HCT116 (cell line): ENCODE measurements around the gene KLHL15. TPM values are rescaled to one million over a fixed set of nuclear protein-coding genes. Genes with fewer than 3 reads are reported as not detected.

Source experiments
- ATAC-seq: fragments of 200-7000 bp; cut with Tn5 transposase; 2 replicates; pipeline ENCODE4 v1.9.1; 2020; ENCODE audit warnings: mild to moderate bottlenecking, moderate library complexity
- BruUV-seq: library from RNA; stranded (reverse); fragments of 400-500 nt; replicated peaks from 2 replicates; lab custom pipeline; 2021; lab: Mats Ljungman, UMichigan
- CTCF ChIA-PET: fragments of 300-600 bp; sonication (Branson Sonifier 250); formaldehyde crosslinking; loops from one replicate; lab custom pipeline; 2021; ENCODE audit warnings: antibody characterized with exemption; lab: Charles Lee
- POLR2A ChIA-PET: fragments of 300-600, 350-600 bp; sonication (Branson Sonifier 250); formaldehyde crosslinking; loops from one replicate; lab custom pipeline; 2021; ENCODE audit warnings: antibody characterized with exemption; lab: Charles Lee
- RAD21 ChIA-PET, 2 experiments: fragments of 300-600 bp; sonication (Branson Sonifier 250); formaldehyde crosslinking; loops; one replicate each; lab custom pipeline; 2023; ENCODE audit warnings: low total read pairs in 2 of 2; ENCODE audit not compliant: uncharacterized antibody in 2 of 2, unreplicated experiment in 2 of 2, low non-redundant PET in 1 of 2; lab: Charles Lee
- DNase-seq: peaks from one replicate; pipeline ENCODE4 v3.0.0-alpha.2; 2010; ENCODE audit warnings: low read depth, low spot score
- H2AFZ ChIP-seq: fragments of 200-600 bp; shearing (Covaris generic), sonication (generic); 2 replicates; pipeline ENCODE4 v1.6.1; 2017; ENCODE audit warnings: low read depth, mixed run types, mixed read lengths, antibody characterized with exemption, low read length; ENCODE audit not compliant: poor library complexity, severe bottlenecking
- H3K27ac ChIP-seq: 2 replicates; pipeline ENCODE4 v1.5.1; 2012; ENCODE audit warnings: low read depth, low read length
- H3K27me3 ChIP-seq: fragments of 200-600 bp; sonication (generic); 2 replicates; pipeline ENCODE4 v1.6.1; 2016; ENCODE audit warnings: mixed run types, low read length, mixed read lengths; ENCODE audit not compliant: insufficient read depth
- H3K36me3 ChIP-seq, 2 experiments: fragments of 200-500 bp in 1 of 2; fragments of 200-600 bp in 1 of 2; sonication (Bioruptor generic) in 1 of 2; sonication (generic) in 1 of 2; 2 replicates each; pipeline versions ENCODE4 v1.5.1 to v1.6.1; 2014 to 2016; ENCODE audit warnings: low read length in 2 of 2, inconsistent platforms in 1 of 2, mixed read lengths in 1 of 2, mixed run types in 1 of 2; ENCODE audit not compliant: insufficient read depth in 2 of 2, control insufficient read depth in 1 of 2
- H3K4me1 ChIP-seq, 2 experiments: fragments of 200-600 bp in 1 of 2; sonication (generic) in 1 of 2; 2 replicates each; pipeline versions ENCODE4 v1.5.1 to v1.6.1; 2012 to 2017; ENCODE audit warnings: low read length in 2 of 2, inconsistent platforms in 1 of 2, mild to moderate bottlenecking in 1 of 2, mixed read lengths in 1 of 2, mixed run types in 1 of 2, moderate library complexity in 1 of 2; ENCODE audit not compliant: insufficient read depth in 2 of 2, control insufficient read depth in 1 of 2
- H3K4me2 ChIP-seq: fragments of 200-600 bp; sonication (generic); 2 replicates; pipeline ENCODE4 v1.6.1; 2017; ENCODE audit warnings: mixed run types, low read length, mixed read lengths
- H3K4me3 ChIP-seq, 2 experiments: fragments of 200-600 bp in 1 of 2; sonication (generic) in 1 of 2; replicated peaks in 1 of 2; 2 replicates each; pipeline ENCODE4 v1.5.1; 2011 to 2016; ENCODE audit warnings: low read length in 2 of 2, control low read depth in 1 of 2, low read depth in 1 of 2, mild to moderate bottlenecking in 1 of 2, mixed read lengths in 1 of 2, mixed run types in 1 of 2
- H3K79me2 ChIP-seq: fragments of 200-600 bp; sonication (generic); 2 replicates; pipeline ENCODE4 v1.6.1; 2017; ENCODE audit warnings: mild to moderate bottlenecking, mixed run types, low read length, moderate library complexity, mixed read lengths; ENCODE audit not compliant: insufficient read depth
- H3K9ac ChIP-seq: fragments of 200-600 bp; sonication (generic); 2 replicates; pipeline ENCODE4 v1.6.1; 2016; ENCODE audit warnings: low read length, mixed read lengths
- H3K9me2 ChIP-seq: fragments of 200-600 bp; sonication (generic), shearing (Covaris generic); 2 replicates; pipeline ENCODE4 v1.6.1; 2017; ENCODE audit warnings: mixed run types, mild to moderate bottlenecking, moderate library complexity; ENCODE audit not compliant: insufficient read depth
- H3K9me3 ChIP-seq, 2 experiments: fragments of 200-500 bp in 1 of 2; fragments of 200-600 bp in 1 of 2; sonication (Bioruptor generic) in 1 of 2; sonication (generic) in 1 of 2; 2 replicates each; pipeline ENCODE4 v1.6.1; 2014 to 2017; ENCODE audit warnings: low read length in 2 of 2, mixed read lengths in 2 of 2, inconsistent platforms in 1 of 2, low read depth in 1 of 2, mild to moderate bottlenecking in 1 of 2, mixed run types in 1 of 2, moderate library complexity in 1 of 2; ENCODE audit not compliant: control insufficient read depth in 1 of 2, insufficient read depth in 1 of 2
- H4K20me1 ChIP-seq: fragments of 200-600 bp; sonication (generic), shearing (Covaris generic); 2 replicates; pipeline ENCODE4 v1.6.1; 2017; ENCODE audit warnings: mixed run types, mild to moderate bottlenecking, moderate library complexity; ENCODE audit not compliant: insufficient read depth
- CEBPB ChIP-seq: IDR thresholded peaks from 2 replicates; pipeline ENCODE4 v1.6.1; 2012; ENCODE audit warnings: low read depth
- CTCF ChIP-seq, 3 experiments: fragments of 200-600 bp in 1 of 3; sonication (generic) in 1 of 3; IDR thresholded peaks in 2 of 3; conservative IDR thresholded peaks in 1 of 3; 2 replicates each; pipeline ENCODE4 v1.5.1; 2012 to 2017; ENCODE audit warnings: low read depth in 2 of 3, low read length in 2 of 3, antibody characterized with exemption in 1 of 3, borderline replicate concordance in 1 of 3, control low read depth in 1 of 3, mild to moderate bottlenecking in 1 of 3, mixed read lengths in 1 of 3, mixed run types in 1 of 3, moderate library complexity in 1 of 3; ENCODE audit not compliant: insufficient read depth in 1 of 3
- ELF1 ChIP-seq: IDR thresholded peaks from 2 replicates; pipeline ENCODE4 v1.6.1; 2012; ENCODE audit warnings: low read depth, borderline replicate concordance
- EZH2 ChIP-seq: fragments of 200-600 bp; sonication (generic); IDR thresholded peaks from 2 replicates; pipeline ENCODE4 v1.6.1; 2017; ENCODE audit warnings: antibody characterized with exemption, mixed run types
- EZH2phosphoT487 ChIP-seq: fragments of 200-600 bp; IDR thresholded peaks from 2 replicates; pipeline ENCODE4 v1.6.1; 2018; ENCODE audit warnings: antibody characterized with exemption, borderline replicate concordance
- POLR2A ChIP-seq: IDR thresholded peaks from 2 replicates; pipeline ENCODE4 v1.7.0; 2011; ENCODE audit warnings: borderline replicate concordance; ENCODE audit not compliant: insufficient read depth, insufficient read length; ENCODE audit errors: extremely low read depth
- RAD21 ChIP-seq: IDR thresholded peaks from 2 replicates; pipeline ENCODE4 v1.6.1; 2012; ENCODE audit warnings: low read depth, mild to moderate bottlenecking
- SIN3A ChIP-seq: IDR thresholded peaks from 2 replicates; pipeline ENCODE4 v1.6.1; 2012; ENCODE audit warnings: low read depth
- SRF ChIP-seq: IDR thresholded peaks from 2 replicates; pipeline ENCODE4 v1.6.1; 2012; ENCODE audit warnings: low read depth
- TCF7L2 ChIP-seq: IDR thresholded peaks from 2 replicates; pipeline ENCODE4 v1.7.0; 2011; ENCODE audit warnings: borderline replicate concordance, inconsistent platforms; ENCODE audit not compliant: insufficient read depth, insufficient read length; ENCODE audit errors: extremely low read depth
- ZFX ChIP-seq: fragments of 450-650 bp; IDR thresholded peaks from 2 replicates; pipeline ENCODE4 v1.6.1; 2017
- intact Hi-C: fragments of 100-400 bp; cut with micrococcal nuclease; formaldehyde crosslinking; loops from 2 replicates; pipeline ENCODE4 v1.10.0; 2022
- total RNA-seq: library from RNA; stranded (reverse); gene quantifications from one replicate; pipeline ENCODE4 v1.2.1, GENCODE V29; 2021; ENCODE audit not compliant: unreplicated experiment
- TF ChIP-seq, protein P1 (sequence below): IDR thresholded peaks from 2 replicates; pipeline ENCODE4 v1.6.1; 2012; ENCODE audit warnings: low read depth

Gene KLHL15
- total RNA-seq, 1 experiment from 2014 or later: 10.1 TPM

- no peak overlapping the region for H3K27ac ChIP-seq
- BruUV-seq: no TSS peak
- H3K9me2 ChIP-seq: no peaks in the 10 kb centered on the region
- peaks cover 0 to 7% of the 10 kb centered on the region in 2 experiments; a peak in 1 of 4 replicates for H3K36me3 ChIP-seq
- TF ChIP-seq SRF (no peak), RAD21 (no peak), EZH2 (no peak)
- no peak for ATAC-seq
- no peaks in the 10 kb centered on the region for H3K4me1 ChIP-seq
- no peaks in the 10 kb centered on the region for H3K27me3 ChIP-seq
- POLR2A ChIA-PET: no interaction called here
- H3K79me2 ChIP-seq: peaks cover 25% of the 10 kb centered on the region
- CTCF ChIA-PET: no interaction called here
- no peaks in the 10 kb centered on the region for H3K9me3 ChIP-seq
- H3K4me2 ChIP-seq: no peak overlapping the region
- no peak for DNase-seq
- RAD21 ChIA-PET: no interaction called here
- intact Hi-C loops: no loop called here
- H4K20me1 ChIP-seq: no peaks in the 10 kb centered on the region
- H3K9ac ChIP-seq: no peak overlapping the region
- H3K4me3 ChIP-seq: no peak overlapping the region
- H2AFZ ChIP-seq: no peak overlapping the region
Measured at GRCh38 chrX:24002167-24002566, 24.8 kb downstream of the KLHL15 start.

- H3K36me3 ChIP-seq: no peaks in the 10 kb centered on the region; a peak in 1 of 4 replicates
- no peak overlapping the region for H2AFZ ChIP-seq
- no peaks in the 10 kb centered on the region for H3K4me1 ChIP-seq
- no peaks in the 10 kb centered on the region for H3K9me3 ChIP-seq
- ChIA-PET CTCF (no interaction called here), RAD21 (no interaction called here), POLR2A (no interaction called here)
- H4K20me1 ChIP-seq: no peaks in the 10 kb centered on the region
- no peak overlapping the region for H3K9ac ChIP-seq
- intact Hi-C loops: no loop called here
- no TSS peak for BruUV-seq
- no peak overlapping the region for H3K4me3 ChIP-seq
- H3K79me2 ChIP-seq: peaks cover 20% of the 10 kb centered on the region
- no peaks in the 10 kb centered on the region for H3K27me3 ChIP-seq
- H3K27ac ChIP-seq: no peak overlapping the region
- no peak for ATAC-seq
- no peaks in the 10 kb centered on the region for H3K9me2 ChIP-seq
- no peak overlapping the region for H3K4me2 ChIP-seq
- TF ChIP-seq EZH2phosphoT487 (no peak), CEBPB (no peak), ELF1 (no peak), POLR2A (no peak), TCF7L2 (no peak), ZFX (no peak), SIN3A (no peak), CTCF (IDR thresholded peaks at IDR 0.05 in 2 of 3, conservative IDR thresholded peaks at IDR 0.05 in 1 of 3; ENCODE audit: borderline replicate concordance in 1 of 3, insufficient read depth in 1 of 3, low read depth in 2 of 3, low read length in 2 of 3) (no peak)
- TF ChIP-seq, protein P1, sequence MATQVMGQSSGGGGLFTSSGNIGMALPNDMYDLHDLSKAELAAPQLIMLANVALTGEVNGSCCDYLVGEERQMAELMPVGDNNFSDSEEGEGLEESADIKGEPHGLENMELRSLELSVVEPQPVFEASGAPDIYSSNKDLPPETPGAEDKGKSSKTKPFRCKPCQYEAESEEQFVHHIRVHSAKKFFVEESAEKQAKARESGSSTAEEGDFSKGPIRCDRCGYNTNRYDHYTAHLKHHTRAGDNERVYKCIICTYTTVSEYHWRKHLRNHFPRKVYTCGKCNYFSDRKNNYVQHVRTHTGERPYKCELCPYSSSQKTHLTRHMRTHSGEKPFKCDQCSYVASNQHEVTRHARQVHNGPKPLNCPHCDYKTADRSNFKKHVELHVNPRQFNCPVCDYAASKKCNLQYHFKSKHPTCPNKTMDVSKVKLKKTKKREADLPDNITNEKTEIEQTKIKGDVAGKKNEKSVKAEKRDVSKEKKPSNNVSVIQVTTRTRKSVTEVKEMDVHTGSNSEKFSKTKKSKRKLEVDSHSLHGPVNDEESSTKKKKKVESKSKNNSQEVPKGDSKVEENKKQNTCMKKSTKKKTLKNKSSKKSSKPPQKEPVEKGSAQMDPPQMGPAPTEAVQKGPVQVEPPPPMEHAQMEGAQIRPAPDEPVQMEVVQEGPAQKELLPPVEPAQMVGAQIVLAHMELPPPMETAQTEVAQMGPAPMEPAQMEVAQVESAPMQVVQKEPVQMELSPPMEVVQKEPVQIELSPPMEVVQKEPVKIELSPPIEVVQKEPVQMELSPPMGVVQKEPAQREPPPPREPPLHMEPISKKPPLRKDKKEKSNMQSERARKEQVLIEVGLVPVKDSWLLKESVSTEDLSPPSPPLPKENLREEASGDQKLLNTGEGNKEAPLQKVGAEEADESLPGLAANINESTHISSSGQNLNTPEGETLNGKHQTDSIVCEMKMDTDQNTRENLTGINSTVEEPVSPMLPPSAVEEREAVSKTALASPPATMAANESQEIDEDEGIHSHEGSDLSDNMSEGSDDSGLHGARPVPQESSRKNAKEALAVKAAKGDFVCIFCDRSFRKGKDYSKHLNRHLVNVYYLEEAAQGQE: no peak
- TF ChIP-seq, all 23 proteins: peak for 0
- no peak for DNase-seq
Measured at GRCh38 chrX:23999671-24000070, 27.3 kb downstream of the KLHL15 start.
